Activated CD8-positive, alpha-beta memory T cell treated with anti-CD3 and anti-CD28 coated beads, Interleukin-2, amount 50 U/mL, for 24 hours (primary cell): Measurements from ENCODE around the gene DDX51.

Experiments used
- DNase-seq: peaks from one replicate; pipeline ENCODE4 v3.0.0-alpha.2; 2020; ENCODE audit errors: extremely low read depth

DDX51 gene

DNA sequence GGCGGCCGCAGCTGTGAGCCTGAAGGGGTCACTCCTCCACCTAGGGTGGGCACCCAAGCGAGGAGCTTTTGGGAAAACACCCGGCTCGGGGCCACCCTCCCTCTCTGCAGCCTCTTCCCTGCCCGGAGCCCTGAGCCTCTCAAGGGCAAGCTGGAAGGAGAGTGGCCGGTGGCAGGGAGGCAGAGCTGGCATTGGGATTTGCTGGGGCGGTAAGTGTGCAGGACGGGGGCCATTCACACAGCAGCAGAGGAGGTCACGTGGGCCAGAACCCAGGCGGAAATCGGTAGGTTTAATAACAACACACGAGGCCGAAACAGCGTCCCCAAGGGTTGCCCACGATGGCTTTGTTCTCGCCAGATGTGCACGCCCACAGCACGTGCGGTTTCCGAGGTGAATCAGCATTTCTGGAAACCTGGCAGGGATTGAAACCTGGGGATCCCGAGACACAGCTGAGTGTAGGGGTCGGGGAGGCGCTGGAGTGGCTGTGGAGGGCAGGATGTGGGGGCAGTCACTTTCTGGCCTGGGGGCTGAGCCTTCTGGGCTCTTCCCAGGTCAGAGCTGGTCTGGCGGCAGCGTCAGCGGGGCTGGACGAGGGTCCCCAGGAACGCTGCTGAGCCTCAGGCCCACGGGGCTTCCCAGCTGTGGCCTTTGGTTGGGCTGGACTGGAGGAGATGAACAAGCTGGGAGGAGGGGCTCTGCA is 23.6 kb upstream of the DDX51 start:
- no peak for DNase-seq

DNA sequence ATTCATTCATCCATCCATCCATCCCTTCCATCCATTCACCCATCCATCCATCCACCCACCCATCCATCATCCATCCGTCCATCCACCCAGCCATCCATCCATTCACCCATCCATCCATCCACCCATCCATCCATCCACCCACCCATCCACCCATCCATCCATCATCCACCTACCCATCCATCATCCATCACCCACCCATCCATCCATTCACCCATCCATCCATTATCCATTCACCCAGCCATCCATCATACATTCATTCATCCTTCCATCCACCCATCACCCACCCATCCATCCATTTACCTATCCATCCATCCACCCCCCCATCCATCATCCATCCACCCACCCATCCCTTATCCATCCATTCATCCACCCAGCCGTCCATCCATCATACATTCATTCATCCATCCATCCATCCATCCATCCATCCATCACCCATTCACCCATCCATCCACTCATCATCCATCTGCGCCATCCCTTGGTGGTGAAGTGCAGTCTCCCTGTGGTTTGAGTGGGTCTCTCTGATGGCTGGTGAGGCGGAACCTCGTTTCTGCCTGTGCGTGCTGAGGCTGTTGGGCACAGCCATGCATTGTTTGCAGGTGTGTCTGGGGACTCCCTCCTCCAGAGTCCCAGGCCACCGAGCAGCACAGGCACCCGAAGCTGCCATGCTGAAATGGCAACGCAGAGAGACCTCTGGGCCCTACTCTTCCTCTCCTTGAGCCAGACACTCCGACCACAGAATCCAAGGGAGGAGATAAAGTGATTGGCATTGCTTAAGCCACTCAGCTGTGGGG is 22.9 kb upstream of the DDX51 start:
- no peak for DNase-seq

DNA sequence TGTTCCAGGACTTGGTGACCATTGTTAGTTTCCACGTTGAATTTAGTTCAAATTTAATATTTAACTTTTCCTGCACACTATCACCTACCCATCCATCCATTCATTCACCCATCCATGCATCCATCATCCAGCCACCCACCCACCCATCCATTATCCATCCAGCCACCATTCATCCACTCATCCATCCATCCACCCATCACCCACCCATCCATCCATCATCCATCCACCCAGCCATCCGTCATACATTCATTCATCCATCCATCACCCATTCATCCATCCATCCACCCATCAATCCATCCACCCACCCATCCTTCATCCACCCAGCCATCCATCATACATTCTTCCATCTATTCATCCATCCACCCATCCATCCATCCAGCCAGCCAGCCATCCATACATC is 22.0 kb upstream of the DDX51 start:
- no peak for DNase-seq

DNA sequence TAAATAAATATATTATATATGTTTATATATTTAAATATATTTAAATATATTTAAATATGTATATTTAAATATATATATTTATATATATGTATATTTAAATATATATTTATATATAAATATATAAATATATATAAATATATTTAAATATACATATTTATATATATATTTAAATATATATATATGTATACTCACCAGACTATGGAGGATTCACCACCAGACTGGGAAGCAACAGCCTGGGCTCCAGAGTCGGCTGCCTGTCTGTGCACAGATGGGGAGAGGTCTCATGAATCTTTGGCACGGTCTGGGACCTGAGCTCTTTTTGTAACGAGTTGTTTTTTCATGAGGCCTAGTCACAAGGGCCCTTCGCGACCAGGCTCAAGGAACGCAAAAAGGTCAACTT is 21.5 kb upstream of the DDX51 start:
- DNase-seq, result no peak

DNA sequence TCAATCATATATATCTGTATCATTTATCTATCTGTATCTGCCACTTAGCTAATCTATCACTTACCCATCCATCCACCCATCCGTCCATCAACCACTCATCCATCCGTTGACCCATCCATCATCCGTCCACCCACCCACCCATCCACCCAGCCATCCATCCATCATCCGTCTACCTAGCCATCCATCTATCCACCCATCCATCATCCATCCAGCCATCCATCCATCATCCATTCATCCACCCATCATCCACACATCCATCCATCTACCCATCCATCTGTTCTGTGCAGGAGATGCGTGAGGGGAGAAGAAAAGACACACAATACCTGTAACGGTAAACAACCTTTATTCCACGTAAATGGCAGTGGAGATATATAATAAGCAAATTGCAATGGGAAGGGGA is 20.3 kb upstream of the DDX51 start:
- DNase-seq, result no peak

DNA sequence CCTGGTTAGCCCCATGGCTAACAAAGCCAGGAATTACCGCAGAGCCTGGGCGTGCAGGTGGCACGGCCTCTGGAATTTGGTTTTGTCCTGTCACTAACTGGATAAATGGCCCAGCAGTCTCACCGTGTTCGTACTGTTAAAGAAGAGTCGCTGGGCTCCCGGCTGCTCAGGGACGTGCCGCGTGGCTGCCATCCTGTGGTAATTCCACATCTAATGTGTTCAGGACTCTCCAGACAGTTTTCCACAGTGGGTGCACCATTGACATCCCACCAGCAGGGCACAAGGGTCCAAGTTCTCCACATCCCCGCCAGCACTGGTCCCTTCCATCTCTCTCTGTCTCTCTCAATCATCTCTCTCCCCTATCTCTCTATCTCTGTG is 19.8 kb upstream of the DDX51 start:
- no peak for DNase-seq

DNA sequence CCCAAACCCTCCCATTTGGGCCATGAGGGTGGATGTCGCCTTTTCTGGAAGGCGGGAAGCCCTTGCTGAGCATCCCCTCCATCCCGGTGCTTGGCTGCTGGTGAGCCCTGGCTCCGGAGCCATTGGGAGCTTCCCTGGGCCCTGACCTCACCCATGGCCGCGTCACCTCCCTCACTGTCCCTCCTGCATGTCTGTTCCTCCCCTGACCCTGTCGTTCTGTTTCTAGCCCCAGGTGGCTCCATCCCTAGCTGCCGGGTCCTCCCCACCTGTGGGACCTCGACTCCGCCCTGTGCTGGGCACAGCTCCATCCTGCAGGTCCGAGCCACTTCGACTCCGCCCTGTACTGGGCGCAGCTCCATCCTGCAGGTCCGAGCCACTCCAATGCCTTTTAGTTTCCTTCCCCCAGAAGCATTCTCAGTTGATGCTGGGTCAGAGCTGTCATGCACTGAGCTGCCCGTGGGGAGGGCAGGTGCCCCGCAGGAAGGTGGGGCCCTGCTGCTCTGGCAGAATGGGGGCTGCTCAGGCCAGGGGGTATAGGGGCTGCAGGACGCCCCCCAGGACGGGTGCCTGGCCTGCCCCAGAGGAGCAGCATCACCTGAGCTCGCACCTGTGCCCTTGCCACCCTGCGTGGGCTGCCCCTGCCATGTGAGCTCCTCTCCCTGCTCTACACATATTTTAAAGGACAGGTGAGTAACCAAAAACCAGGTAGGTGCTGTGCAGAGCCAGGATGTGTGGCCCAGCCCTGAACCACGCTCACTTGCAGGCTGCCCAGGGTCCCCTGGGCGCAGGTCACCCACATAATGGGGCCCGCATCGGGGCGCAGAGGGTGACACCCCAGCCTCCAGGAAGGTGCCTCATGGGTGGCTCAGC is 19.2 kb upstream of the DDX51 start:
- no peak for DNase-seq

DNA sequence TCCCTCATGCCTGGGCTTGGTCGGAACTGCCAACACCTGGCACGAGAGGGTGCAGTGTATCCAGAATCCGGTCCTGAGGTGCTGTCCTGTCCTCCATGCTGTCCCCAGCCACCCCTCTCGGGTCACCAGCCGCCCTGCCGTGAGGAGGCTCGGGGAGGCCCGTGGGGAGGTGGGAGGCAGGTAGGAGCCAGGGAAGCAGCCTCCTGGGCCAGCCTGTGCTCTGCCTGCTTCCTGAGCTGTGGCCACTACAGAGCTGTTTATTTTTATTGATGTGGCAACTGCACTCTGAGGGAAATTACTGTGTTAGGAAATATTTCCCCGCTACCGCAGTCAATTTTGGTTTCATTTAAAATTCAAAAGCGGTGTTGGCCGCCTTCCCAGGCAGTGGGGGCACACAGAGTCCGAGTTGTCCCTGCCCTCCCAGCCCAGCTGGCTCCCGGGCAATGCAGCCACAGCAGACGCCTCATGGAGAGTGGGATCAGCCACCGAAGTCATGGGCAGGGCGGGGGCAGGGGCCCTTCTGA is 18.5 kb upstream of the DDX51 start:
- DNase-seq, result no peak

DNA sequence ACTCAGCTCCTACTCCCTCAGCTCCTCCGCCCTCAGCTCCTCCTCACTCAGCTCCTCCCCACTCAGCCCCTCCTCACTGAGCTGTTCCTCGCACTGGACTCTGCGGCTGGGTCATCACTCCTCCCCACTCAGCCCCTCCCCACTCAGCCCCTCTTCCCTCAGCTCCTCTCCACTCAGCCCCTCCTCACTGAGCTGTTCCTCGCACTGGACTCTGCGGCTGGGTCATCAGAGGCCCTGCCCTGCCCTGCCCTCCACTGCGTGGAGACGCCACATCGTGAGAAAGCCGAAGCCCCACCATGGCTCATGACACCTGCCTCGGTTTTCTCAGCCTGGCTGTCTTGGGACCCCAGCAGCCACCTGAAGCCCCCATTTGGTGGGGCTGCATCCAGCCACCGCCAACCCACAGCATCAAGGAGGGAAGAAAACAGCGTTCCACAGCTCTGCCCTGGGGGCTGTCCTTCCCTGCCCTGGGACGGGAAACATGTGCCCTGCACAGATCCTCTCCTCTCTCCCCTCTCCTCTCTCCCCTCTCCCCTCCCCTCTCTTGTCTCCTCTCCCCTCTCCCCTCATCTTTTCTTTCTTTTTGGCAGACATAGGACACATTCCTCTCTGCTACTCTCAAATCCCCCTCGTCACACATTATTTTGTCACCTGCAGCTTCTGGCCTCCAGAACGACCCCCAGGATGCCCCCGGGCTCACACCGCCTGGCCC is 17.8 kb upstream of the DDX51 start:
- no peak for DNase-seq

DNA sequence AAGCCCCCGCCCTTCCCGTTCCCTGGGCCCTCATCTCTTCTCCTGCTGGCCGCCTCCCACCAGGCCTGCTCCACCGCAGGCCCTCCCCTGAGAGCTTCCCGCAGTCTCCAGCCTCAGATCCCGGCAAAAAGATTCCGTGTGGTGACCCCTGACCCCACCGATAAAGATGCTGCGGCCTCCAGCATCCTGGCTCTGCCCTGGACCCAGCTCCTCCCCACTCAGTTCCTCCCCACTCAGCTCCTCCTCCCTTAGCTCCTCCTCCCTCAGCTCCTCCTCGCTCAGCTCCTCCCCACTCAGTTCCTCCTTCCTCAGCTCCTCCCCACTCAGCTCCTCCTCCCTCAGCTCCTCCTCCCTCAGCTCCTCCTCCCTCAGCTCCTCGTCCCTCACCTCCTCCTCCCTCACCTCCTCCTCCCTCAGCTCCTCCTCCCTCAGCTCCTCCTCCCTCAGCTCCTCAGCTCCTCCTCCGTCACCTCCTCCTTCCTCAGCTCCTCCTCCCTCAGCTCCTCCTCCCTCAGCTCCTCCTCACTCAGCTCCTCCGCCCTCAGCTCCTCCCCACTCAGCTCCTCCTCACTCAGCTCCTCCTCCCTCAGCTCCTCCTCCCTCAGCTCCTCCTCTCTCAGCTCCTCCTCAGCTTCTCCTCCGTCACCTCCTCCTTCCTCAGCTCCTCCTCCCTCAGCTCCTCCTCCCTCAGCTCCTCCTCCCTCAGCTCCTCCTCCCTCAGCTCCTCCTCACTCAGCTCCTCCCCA is 17.1 kb upstream of the DDX51 start:
- DNase-seq, result no peak

DNA sequence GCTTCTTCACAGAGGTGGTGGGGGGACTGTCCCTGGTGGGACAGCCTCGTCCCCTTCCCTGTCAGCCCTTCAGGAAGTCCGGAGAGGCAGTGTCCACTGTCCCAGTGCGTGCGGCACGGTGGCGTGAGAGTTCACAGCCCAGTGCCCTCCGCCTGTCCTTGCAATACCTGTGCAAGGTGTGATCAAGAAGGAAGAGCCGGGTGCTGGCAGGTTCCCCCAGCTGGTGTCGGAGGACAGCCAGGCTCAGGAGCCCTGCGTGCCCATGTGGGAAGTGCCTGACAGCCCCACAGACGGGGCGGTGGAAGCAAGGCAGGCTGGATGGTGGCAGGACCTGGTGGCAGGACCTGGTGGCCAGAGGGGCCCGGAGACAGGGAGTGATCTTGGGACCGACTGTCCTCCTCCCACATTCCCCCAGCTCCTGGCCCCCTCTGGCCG is 16.5 kb upstream of the DDX51 start:
- no peak for DNase-seq

DNA sequence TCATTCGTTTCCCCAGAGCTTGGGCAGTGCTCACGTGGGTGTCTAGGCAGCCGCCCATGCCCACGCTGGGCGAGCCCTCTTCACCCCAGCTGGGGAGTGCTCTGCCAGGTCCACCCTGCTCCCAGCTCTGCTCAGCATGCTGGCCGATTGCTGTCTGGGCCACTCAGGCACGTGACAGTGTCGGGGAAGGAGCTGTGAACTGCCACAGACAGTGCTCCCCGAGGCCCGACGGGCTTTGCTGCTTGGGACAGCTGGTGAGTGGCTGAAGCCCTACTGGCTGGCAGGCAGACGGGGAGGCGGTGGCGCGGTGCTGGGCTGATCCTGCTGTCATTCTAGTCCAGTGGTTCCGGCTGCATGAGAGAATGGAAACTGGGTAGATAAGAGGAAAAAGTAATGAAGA is 15.9 kb upstream of the DDX51 start:
- DNase-seq, result no peak

DNA sequence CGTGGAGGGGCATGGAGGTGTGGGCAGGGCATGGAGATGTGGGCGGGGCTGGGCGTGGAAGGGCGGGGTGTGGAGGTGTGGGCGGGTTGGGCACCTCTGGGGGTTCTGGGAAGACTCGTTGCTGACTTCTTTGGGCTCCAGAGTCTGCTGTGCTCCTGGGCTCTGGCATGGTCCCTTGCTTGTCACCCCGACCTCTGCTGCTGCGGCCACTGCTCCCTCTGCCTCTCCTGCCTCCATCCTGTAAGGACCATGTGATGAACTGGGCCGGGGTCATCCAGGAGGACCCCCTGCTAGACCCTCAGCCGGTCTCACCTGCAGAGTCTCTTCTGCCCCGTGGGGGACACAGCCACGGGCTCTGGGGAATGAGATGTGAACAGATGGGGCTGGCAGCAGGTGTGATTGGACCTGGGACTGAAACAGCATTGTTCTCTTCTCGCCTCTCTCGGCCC is 15.5 kb upstream of the DDX51 start:
- DNase-seq, result no peak

DNA sequence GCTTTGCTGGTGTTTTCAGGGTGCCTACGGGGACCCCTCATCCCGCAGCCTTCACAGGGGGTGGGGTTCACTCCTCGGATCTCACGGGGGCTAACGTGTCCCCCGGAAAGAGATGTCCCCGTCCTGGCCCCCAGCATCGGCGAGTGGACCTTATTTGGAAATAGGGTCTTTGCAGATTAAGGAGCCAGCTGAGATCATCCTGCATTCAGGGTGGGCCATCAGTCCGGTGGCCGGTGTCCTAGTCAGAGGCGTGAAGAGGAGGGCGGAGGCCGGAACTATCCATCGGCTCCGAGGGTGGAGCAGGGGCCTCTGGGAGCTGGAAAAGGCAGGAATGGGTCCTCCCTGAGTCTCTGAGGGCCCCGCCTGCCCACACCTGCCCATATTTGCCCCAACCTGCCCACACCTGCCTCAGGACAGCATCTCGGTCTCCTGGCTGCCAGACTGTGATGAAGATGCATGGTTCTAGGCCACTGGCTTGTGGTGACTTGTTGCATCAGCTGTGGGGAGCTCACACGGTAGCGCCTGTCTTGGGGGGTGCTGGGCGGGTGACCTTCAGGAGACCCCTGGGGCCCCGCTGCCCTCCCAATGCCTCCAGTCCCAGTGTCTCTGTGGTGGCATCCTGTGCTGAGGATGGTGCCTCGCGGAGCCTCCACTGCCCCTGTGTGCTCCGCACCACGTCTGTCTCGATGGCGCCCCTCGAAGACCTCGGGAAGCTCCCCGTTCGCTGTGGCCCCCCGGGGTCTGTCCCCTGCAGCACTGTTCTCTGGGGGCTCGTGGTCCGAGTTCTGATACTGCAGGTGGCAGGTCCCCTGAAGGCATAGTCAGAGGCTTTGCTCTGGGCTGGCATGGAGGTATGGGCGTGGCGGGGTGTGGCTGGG is 14.8 kb upstream of the DDX51 start:
- DNase-seq, result no peak

DNA sequence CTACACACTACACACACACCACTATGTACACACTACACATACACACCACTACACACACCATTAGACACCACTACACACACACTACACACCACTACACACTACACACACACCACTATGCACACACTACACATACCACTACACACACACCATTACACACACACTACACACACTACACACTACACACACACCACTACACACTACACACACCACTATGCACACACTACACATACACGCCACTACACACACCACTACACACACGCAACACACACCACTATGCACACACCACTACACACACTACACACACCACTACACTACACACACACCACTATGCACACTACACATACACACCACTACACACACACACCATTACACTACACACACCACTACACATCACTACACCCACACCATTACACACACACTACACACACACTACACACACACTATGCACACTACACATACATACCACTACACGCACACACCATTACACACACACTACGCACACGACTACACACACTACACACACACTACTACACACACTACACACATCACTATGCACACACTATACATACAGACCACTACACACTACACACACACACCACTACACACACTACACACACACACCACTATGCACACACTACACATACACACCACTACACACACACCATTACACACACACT is 13.8 kb upstream of the DDX51 start:
- no peak for DNase-seq

DNA sequence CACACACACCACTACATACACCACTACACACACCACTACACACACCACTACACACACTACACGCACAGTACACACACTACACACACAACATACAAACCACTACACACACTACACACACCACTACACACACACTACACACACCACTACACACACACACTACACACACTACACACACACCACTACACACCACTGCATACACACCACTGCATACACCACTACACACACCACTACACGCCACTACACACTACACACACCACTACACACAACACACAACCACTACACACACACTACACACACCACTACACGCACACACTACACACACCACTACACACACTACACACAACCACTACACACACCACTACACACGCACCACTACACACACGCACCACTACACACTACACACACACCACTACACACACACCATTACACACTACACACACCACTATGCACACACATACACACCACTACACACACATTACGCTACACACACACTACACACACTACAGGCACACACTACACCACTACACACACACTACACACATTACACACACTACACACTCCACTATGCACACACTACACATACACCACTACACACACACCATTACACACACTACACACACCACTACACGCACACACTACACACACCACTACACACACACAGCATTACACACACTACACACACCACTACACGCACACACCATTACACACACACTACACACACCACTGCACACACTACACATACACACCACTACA is 12.6 kb upstream of the DDX51 start:
- no peak for DNase-seq

DNA sequence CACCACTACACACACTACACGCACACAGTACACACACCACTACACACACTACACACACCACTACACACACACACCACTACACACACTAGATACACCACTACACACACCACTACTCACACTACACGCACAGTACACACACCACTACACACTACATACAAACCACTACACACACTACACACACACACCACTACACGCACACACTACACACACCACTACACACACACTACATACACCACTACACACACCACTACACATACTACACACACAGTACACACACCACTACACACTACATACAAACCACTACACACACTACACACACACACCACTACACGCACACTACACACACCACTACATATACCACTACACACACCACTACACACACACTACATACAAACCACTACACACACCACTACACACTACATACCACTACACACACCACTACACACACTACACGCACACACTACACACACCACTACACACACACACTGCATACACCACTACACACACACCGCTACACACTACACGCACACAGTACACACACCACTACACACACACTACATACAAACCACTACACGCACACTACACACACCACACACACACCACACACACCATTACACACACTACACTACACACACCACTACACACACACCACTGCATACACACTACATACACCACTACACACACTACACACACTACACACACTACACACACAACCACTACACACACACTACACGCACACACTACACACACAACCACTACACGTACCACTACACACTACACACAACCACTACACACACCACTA is 11.9 kb upstream of the DDX51 start:
- DNase-seq, result no peak
